HG03135 (cell line): ENCODE data around the gene PLA2G7.

Source experiments
- ATAC-seq: cut with Tn5 transposase; IDR thresholded peaks from one replicate; pipeline ENCODE4 v1.9.1; 2021; ENCODE audit warnings: mild to moderate bottlenecking, moderate library complexity; ENCODE audit not compliant: unreplicated experiment

Gene PLA2G7

GRCh38 chr6:46690141-46690755 is 44.9 kb downstream of the PLA2G7 start:
- no peak for ATAC-seq

GRCh38 chr6:46689657-46690056 is 45.5 kb downstream of the PLA2G7 start:
- ATAC-seq, result no peak

GRCh38 chr6:46688966-46689335 is 46.2 kb downstream of the PLA2G7 start:
- no peak for ATAC-seq

- ATAC-seq, result no peak
Observed at GRCh38 chr6:46688117-46688965, 46.8 kb downstream of the PLA2G7 start.

GRCh38 chr6:46687619-46688097 is 47.5 kb downstream of the PLA2G7 start, which contains the start of gene TDRD6:
TSS of gene TDRD6 (plus strand) at chr6:46687885. CDS start at chr6:46688129, 244 bp downstream.
- no peak for ATAC-seq

- ATAC-seq, result no peak
Observed at GRCh38 chr6:46684771-46685170, 50.4 kb downstream of the PLA2G7 start.

GRCh38 chr6:46677314-46677654 is 57.9 kb downstream of the PLA2G7 start:
- ATAC-seq, result no peak

- no peak for ATAC-seq
Observed at GRCh38 chr6:46676604-46677313, 58.4 kb downstream of the PLA2G7 start.

- ATAC-seq, result no peak
Observed at GRCh38 chr6:46674410-46674809, 60.8 kb downstream of the PLA2G7 start.

GRCh38 chr6:46667377-46667776 is 67.8 kb downstream of the PLA2G7 start:
- ATAC-seq, result no peak

- no peak for ATAC-seq
Observed at GRCh38 chr6:46661483-46661882, 73.7 kb downstream of the PLA2G7 start.

- ATAC-seq, result no peak
Observed at GRCh38 chr6:46657642-46658041, 77.5 kb downstream of the PLA2G7 start.

- ATAC-seq, result no peak
Observed at GRCh38 chr6:46655803-46656202, 79.4 kb downstream of the PLA2G7 start.
